ENCODE measurements around the gene TGM6.

TGM6 gene

GRCh38 chr20:2336471-2336870 is 44.2 kb upstream of the TGM6 start:
- no peak for TF ChIP-seq CTCF (IDR thresholded peaks at IDR 0.05; ENCODE audit: low read length, missing control alignments)
- no peak for DNase-seq (ENCODE audit: low read depth)
- no peak overlapping the region for H3K4me3 ChIP-seq (replicated peaks; ENCODE audit: low read depth, low read length)

- no peak for TF ChIP-seq CTCF (IDR thresholded peaks at IDR 0.05; ENCODE audit: low read length, missing control alignments)
- no peak for DNase-seq (ENCODE audit: low read depth)
- H3K4me3 ChIP-seq (replicated peaks; ENCODE audit: low read depth, low read length) = no peak overlapping the region
These were observed 43.6 kb upstream of the TGM6 start for GRCh38 chr20:2337142-2337541.

GRCh38 chr20:2338411-2339066 is 42.2 kb upstream of the TGM6 start:
- no peak for DNase-seq (ENCODE audit: low read depth)
- TF ChIP-seq CTCF (IDR thresholded peaks at IDR 0.05; ENCODE audit: low read length, missing control alignments) = no peak
- no peak overlapping the region for H3K4me3 ChIP-seq (replicated peaks; ENCODE audit: low read depth, low read length)

GRCh38 chr20:2340136-2340535 is 40.6 kb upstream of the TGM6 start:
- TF ChIP-seq CTCF (IDR thresholded peaks at IDR 0.05; ENCODE audit: low read length, missing control alignments) = no peak
- no peak overlapping the region for H3K4me3 ChIP-seq (replicated peaks; ENCODE audit: low read depth, low read length)
- DNase-seq (ENCODE audit: low read depth) = no peak

GRCh38 chr20:2340823-2341222 is 39.9 kb upstream of the TGM6 start:
- no peak overlapping the region for H3K4me3 ChIP-seq (replicated peaks; ENCODE audit: low read depth, low read length)
- no peak for TF ChIP-seq CTCF (IDR thresholded peaks at IDR 0.05; ENCODE audit: low read length, missing control alignments)
- no peak for DNase-seq (ENCODE audit: low read depth)

- no peak overlapping the region for H3K4me3 ChIP-seq (replicated peaks; ENCODE audit: low read depth, low read length)
- TF ChIP-seq CTCF (IDR thresholded peaks at IDR 0.05; ENCODE audit: low read length, missing control alignments) = no peak
- no peak for DNase-seq (ENCODE audit: low read depth)
These were observed 39.4 kb upstream of the TGM6 start for GRCh38 chr20:2341336-2341735.

- no peak for TF ChIP-seq CTCF (IDR thresholded peaks at IDR 0.05; ENCODE audit: low read length, missing control alignments)
- DNase-seq (ENCODE audit: low read depth) = no peak
- H3K4me3 ChIP-seq (replicated peaks; ENCODE audit: low read depth, low read length) = no peak overlapping the region
These were observed 38.5 kb upstream of the TGM6 start for GRCh38 chr20:2342243-2342642.
